GM18505 (cell line): Measurements from ENCODE around the gene LTBP1.
"Not testable (repeated sequence)": the region's sequence is repeated elsewhere in the genome, so short reads cannot be mapped to it uniquely, and the experiment has no call there.

Source experiments
- ATAC-seq: cut with Tn5 transposase; IDR thresholded peaks from one replicate; pipeline ENCODE4 v1.9.1; 2021; ENCODE audit not compliant: unreplicated experiment
- POLR2A ChIP-seq: IDR thresholded peaks from 4 replicates; pipeline ENCODE4 v1.6.1; 2011; ENCODE audit warnings: borderline replicate concordance; ENCODE audit not compliant: insufficient read depth, insufficient read length; ENCODE audit errors: extremely low read depth

Gene LTBP1

DNA sequence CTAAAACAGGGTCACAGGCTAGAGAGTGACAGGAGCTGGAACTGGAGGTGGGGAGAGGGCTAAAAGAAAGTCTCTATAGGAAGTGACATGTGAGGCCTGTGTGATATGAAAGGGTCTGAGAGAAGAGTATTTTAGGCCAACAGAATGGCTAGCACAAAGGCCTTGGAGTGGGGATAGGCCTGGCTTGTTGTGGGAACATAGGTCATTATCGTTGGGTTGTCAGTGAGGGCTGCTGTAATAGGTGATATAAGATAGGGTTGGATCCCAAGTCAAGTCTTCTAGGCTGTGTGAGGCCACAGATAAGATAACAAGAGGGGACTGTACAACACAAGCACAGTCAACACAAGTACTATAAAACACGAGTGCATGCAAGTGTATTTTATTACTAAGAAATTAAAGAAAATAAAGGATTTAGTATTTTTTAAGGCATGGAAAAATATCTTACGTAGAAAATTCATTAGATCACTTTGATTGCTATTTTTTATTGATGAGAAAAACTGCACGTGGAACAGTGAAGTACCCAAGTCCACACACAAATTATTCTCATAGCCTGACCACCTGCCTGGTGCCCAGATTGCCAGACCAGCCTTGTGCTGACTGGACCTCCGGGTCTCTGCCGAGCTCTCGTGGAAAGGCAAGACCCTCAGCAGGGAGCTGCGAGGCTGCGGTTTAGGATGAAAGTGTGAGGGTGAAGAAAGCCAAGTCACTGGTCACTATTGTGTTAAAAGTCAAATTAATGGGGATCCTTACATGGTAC lies 14.1 kb downstream of the LTBP1 start:
- no peak for ATAC-seq
- no peak for TF ChIP-seq POLR2A

DNA sequence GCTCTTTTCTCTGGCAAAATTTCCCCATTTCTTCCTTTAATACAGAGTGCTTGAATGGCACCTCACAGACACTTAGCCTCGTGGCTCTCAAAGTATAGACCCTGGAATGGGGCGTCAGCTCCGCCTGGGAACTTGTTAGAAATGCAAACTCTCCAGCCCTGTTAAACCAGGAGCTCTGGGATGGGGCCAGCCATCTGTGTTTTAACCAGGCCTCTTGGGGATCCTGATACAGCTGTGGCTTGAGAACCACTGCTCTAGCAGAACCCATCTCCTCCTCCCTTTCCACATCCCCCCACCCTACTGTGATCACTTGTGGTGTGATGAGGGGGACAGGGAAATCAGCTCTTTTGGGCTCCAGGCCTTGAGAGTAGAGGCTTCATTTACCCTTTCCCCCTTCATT lies 15.9 kb downstream of the LTBP1 start:
- TF ChIP-seq POLR2A, result no peak
- no peak for ATAC-seq

- TF ChIP-seq POLR2A, result no peak
- no peak for ATAC-seq
These were observed 17.2 kb downstream of the LTBP1 start for GRCh38 chr2:32963941-32964340.

- no peak for TF ChIP-seq POLR2A
- no peak for ATAC-seq
These were observed 18.9 kb downstream of the LTBP1 start for GRCh38 chr2:32965523-32966171.

DNA sequence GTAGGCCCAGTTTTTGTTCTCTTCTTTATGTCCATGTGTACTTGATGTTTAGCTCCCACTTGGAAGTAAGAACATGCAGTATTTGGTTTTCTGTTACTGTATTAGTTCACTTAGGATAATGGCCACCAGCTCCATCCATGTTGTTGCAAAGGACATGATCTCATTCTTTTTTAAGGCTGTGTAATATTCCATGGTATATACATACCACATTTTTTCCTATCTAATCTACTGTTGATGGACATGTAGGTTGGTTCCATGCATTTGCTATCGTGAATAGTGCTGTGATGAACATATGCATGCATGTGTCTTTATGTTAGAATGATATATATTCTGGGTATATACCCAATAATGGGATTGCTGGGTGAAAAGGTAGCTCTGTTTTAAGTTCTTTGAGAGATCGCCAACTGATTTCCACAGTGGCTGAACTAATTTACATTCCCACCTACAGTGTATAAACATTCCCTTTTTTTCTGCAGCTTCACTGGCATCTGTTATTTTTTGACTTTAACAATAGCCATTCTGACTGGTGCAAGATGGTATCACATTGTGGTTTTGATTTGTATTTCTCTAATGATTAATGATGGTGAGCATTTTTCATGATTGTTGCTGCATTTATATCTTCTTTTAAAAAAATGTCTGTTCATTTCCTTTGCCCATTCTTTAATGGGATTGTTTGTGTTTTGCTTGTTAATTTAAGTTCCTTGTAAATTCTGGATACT lies 22.9 kb downstream of the LTBP1 start:
- no peak for TF ChIP-seq POLR2A
- no peak for ATAC-seq

GRCh38 chr2:32973772-32974171 lies 27.0 kb downstream of the LTBP1 start:
- not testable (repeated sequence) for ATAC-seq

DNA sequence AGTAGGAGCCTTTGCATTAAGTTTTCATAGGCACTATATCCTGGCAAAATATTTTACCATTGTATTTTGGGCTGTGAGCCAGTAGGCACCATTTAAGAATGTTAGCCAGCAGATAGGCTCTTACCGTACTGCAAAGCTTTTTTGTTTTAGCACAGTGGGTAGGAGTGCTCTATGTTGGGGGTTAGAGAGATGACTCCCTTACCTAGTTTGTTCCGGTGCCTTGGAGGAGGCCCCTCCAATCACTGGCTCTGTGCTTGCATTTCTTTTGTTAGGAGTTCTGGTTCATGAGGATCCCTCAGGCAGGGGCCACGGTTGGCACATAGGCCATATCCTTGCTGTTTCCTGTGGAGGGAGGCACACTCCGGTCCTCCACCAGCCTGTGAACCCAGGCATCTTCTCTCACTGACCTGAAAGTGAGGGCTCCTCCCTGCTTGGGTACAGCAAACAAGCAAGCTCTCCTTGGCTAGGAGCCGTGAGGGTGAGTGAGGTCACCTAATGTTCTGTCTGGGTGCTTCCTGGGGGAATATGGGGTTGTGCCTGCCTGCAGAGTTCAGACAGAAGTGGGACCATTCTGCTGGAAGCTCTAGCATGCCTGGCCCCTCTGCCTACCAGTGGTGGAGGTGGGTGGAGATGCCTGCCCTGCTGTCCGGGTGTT lies 29.8 kb downstream of the LTBP1 start:
- TF ChIP-seq POLR2A, result no peak
- no peak for ATAC-seq

DNA sequence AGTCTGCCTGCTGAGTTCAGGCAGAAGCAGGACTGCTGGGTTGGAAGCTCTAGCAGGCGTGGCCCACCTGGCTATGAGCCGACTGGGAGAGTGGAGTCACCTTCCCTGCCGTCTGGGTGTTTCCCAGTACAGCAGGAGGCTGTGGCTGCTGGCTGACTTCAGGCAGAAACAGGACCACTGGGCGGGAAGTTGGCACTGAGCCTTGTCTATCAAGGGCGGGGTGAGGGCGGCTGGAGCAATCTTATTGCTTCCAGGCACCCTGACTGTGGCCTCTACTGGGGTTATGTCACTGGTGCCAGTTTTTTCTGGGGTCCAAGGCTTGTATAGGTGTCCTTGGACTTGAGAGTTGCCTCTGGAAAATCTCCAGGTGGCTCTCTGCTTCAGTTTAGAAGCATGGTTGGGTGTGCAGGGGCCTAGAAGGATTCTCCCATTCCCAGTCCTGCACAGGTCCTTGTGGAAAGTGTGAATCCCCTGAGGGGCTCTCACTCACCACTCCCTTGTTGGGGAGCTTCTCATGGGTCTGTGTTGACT lies 30.5 kb downstream of the LTBP1 start:
- no peak for TF ChIP-seq POLR2A
- ATAC-seq, result no peak

DNA sequence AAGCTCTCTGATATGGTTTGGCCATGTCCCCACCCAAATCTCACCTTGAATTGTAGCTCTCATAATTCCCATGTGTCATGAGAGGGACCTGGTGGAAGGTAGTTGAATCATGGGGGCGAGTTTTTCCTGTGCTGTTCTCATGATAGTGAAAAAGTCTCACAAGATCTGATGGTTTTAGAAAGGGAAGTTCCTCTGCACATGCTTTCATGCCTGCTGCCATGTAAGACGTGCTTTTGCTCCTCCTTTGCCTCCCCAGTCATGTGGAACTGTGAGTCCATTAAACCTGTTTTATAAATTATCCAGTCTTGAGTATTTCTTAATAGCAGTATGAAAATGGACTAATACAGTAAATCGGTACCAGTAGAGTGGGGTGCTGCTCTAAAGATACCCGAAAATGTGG lies 34.9 kb downstream of the LTBP1 start:
- no peak for TF ChIP-seq POLR2A
- no peak for ATAC-seq

DNA sequence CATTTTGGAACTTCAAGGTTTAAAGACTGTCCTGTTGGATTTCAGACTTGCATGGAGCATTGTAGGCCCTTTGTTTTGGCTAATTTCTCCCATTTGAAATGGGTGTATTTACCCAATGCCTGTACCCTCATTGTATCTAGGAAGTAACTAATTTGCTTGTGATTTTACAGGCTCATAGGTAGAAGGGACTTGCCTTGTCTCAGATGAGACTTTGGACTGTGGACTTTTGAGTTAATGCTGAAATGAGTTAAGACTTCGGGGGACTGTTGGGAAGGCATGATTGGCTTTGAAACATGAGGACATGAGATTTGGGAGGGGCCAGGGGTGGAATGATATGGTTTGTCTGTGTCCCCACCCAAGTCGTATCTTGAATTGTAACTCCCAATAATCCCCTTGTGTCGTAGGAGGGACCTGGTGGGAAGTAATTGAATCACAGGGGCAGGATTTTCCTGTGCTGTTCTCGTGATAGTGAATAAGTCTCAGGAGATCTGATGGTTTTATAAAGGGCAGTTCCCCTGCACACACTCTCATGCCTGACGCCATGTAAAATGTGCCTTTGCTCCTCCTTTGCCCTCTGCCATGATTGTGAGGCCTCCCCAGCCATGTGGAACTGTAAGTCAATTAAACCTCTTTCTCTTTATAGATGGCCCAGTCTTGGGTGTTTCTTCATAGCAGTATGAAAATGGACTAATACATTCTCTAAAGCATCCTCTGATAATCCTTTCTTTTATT lies 36.6 kb downstream of the LTBP1 start:
- ATAC-seq, result not testable (repeated sequence)

GRCh38 chr2:32986480-32986879 lies 39.7 kb downstream of the LTBP1 start:
- ATAC-seq, result no peak

DNA sequence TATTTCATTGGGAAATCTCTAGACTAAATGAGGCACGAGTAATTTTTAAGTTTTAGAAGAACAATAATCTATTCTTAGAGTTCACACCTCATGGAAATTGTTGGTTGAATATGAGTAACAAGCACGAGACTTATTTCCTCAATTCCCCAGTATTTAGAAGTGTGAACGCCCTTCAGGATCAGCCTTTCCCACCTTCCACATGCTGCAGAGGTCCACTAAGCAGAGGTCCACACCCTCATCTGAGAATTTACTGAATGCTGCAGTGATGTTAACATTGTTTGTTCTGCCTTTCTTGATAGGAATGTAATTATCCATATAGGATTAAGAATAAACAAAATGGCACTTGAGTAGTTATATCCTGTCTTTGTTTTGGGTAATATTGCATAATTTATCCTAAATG lies 41.8 kb downstream of the LTBP1 start:
- TF ChIP-seq POLR2A, result no peak
- ATAC-seq, result no peak

More at GRCh38 chr2:32986480-32986879, 39.7 kb downstream of the LTBP1 start:
- no peak for TF ChIP-seq POLR2A

- no peak for TF ChIP-seq POLR2A
- ATAC-seq, result no peak
These were observed 43.8 kb downstream of the LTBP1 start for GRCh38 chr2:32990556-32990955.
